HepG2 (cell line): ENCODE measurements around the gene PRSS58. TPM values are rescaled to one million over a fixed set of nuclear protein-coding genes. Genes with fewer than 3 reads are reported as not detected.

Experiments used
- ATAC-seq: fragments of 200-7000 bp; cut with Tn5 transposase; 3 replicates; pipeline ENCODE4 v1.9.1; 2020; ENCODE audit warnings: mild to moderate bottlenecking, moderate library complexity
- BruUV-seq: library from RNA; stranded (reverse); fragments of 400-500 nt; replicated peaks from 2 replicates; lab custom pipeline; 2021; lab: Mats Ljungman, UMichigan
- CTCF ChIA-PET: fragments of 300-600 bp; formaldehyde crosslinking; extraction: SDS; loops from one replicate; lab custom pipeline; 2021; ENCODE audit warnings: low total read pairs, inconsistent platforms, low intra/inter-chr PET ratio; lab: Yijun Ruan, JAX
- POLR2A ChIA-PET: fragments of 350-600 bp; sonication (Branson Sonifier 250); formaldehyde crosslinking; loops from one replicate; lab custom pipeline; 2020; ENCODE audit warnings: antibody characterized with exemption, inconsistent platforms; lab: Yijun Ruan, JAX
- DNase-seq: peaks from one replicate; pipeline ENCODE4 v3.0.0-alpha.2; 2015; ENCODE audit warnings: low spot score
- FAIRE-seq: peaks from 3 replicates; lab custom pipeline; 2011; peaks lifted over from hg19 to GRCh38; lab: Jason Lieb, UNC
- H2AFZ ChIP-seq: one replicate; pipeline ENCODE4 v1.6.1; 2011; ENCODE audit warnings: low read length, inconsistent platforms
- H3K27ac ChIP-seq: fragments of 300-600 bp; 3 replicates; pipeline ENCODE4 v1.8.0; 2011; ENCODE audit warnings: mixed run types, mild to moderate bottlenecking, mixed read lengths, low read length, inconsistent platforms; ENCODE audit not compliant: insufficient read depth; ENCODE audit errors: extremely low read length
- H3K27me3 ChIP-seq, 2 experiments: fragments of 200-600 bp in 1 of 2; 2 replicates in 1 of 2; 3 replicates in 1 of 2; pipeline versions ENCODE4 v1.6.0 to v1.8.0; 2011; ENCODE audit warnings: low read length in 2 of 2, mild to moderate bottlenecking in 2 of 2, moderate library complexity in 2 of 2, inconsistent platforms in 1 of 2; ENCODE audit not compliant: insufficient read depth in 2 of 2, control insufficient read depth in 1 of 2
- H3K36me3 ChIP-seq, 2 experiments: fragments of 200-600 bp in 1 of 2; replicated peaks in 1 of 2; 2 replicates in 1 of 2; 3 replicates in 1 of 2; pipeline versions ENCODE4 v1.5.1 to v1.8.0; 2011; ENCODE audit warnings: low read length in 2 of 2, inconsistent platforms in 1 of 2; ENCODE audit not compliant: insufficient read depth in 2 of 2, control insufficient read depth in 1 of 2
- H3K4me1 ChIP-seq: 2 replicates; pipeline ENCODE4 v1.5.1; 2012; ENCODE audit warnings: low read length, inconsistent platforms; ENCODE audit not compliant: insufficient read depth
- H3K4me2 ChIP-seq: 2 replicates; pipeline ENCODE4 v1.6.0; 2011; ENCODE audit warnings: low read depth, low read length, inconsistent platforms
- H3K4me3 ChIP-seq, 3 experiments: fragments of 200-600 bp in 1 of 3; sonication (generic), shearing (Covaris generic) in 1 of 3; replicated peaks in 1 of 3; 2 replicates each; pipeline ENCODE4 v1.5.1; 2011 to 2016; ENCODE audit warnings: low read length in 3 of 3, inconsistent platforms in 2 of 3, low read depth in 2 of 3, mild to moderate bottlenecking in 2 of 3, control low read depth in 1 of 3, mixed read lengths in 1 of 3; ENCODE audit not compliant: insufficient read depth in 1 of 3
- H3K79me2 ChIP-seq: one replicate; pipeline ENCODE4 v1.6.1; 2011; ENCODE audit warnings: low read length, inconsistent platforms; ENCODE audit not compliant: insufficient read depth
- H3K9ac ChIP-seq: 2 replicates; pipeline ENCODE4 v1.6.0; 2011; ENCODE audit warnings: mild to moderate bottlenecking, low read depth, low read length, inconsistent platforms; ENCODE audit not compliant: insufficient read depth
- H3K9me3 ChIP-seq: 2 replicates; pipeline ENCODE4 v1.5.1; 2012; ENCODE audit warnings: mild to moderate bottlenecking, low read length
- H4K20me1 ChIP-seq: 2 replicates; pipeline ENCODE4 v1.6.0; 2011; ENCODE audit warnings: inconsistent platforms, mild to moderate bottlenecking, low read length, moderate library complexity; ENCODE audit not compliant: insufficient read depth
- BCL6 ChIP-seq: IDR thresholded peaks from 2 replicates; pipeline ENCODE4 v1.6.1; 2016; ENCODE audit warnings: missing genetic modification reagents, missing compliant biosample characterization
- BRD4 ChIP-seq: sonication (generic); formaldehyde crosslinking; IDR thresholded peaks from 2 replicates; pipeline ENCODE4 v1.4.0; 2020; ENCODE audit warnings: missing genetic modification reagents
- CTCF ChIP-seq: sonication (generic); formaldehyde crosslinking; IDR thresholded peaks from 2 replicates; pipeline ENCODE4 v1.5.0; 2020; ENCODE audit warnings: mild to moderate bottlenecking, missing genetic modification reagents, moderate library complexity
- ELF4 ChIP-seq: sonication (generic); formaldehyde crosslinking; IDR thresholded peaks from 2 replicates; pipeline ENCODE4 v1.5.0; 2020; ENCODE audit warnings: missing genetic modification reagents, mild to moderate bottlenecking, moderate library complexity, borderline replicate concordance
- HOXD1 ChIP-seq: sonication (generic); formaldehyde crosslinking; IDR thresholded peaks from 2 replicates; pipeline ENCODE4 v1.5.0; 2020; ENCODE audit warnings: missing genetic modification reagents
- STAG1 ChIP-seq: sonication (generic); formaldehyde crosslinking; IDR thresholded peaks from 2 replicates; pipeline ENCODE4 v1.4.0; 2020; ENCODE audit warnings: missing genetic modification reagents
- YEATS4 ChIP-seq: sonication (generic); formaldehyde crosslinking; IDR thresholded peaks from 2 replicates; pipeline ENCODE4 v1.4.0; 2020; ENCODE audit warnings: missing genetic modification reagents, borderline replicate concordance
- ZNF44 ChIP-seq: sonication (generic); formaldehyde crosslinking; IDR thresholded peaks from 2 replicates; pipeline ENCODE4 v1.5.1; 2020; ENCODE audit warnings: mild to moderate bottlenecking, missing genetic modification reagents
- ZNF512 ChIP-seq: sonication (generic); formaldehyde crosslinking; IDR thresholded peaks from 2 replicates; pipeline ENCODE4 v1.4.0; 2020; ENCODE audit warnings: mild to moderate bottlenecking, missing genetic modification reagents
- ZNF513 ChIP-seq: sonication (generic); formaldehyde crosslinking; conservative IDR thresholded peaks from 2 replicates; pipeline ENCODE4 v1.5.0; 2020; ENCODE audit warnings: missing genetic modification reagents
- ZNF772 ChIP-seq: sonication (generic); formaldehyde crosslinking; IDR thresholded peaks from 2 replicates; pipeline ENCODE4 v1.5.0; 2020; ENCODE audit warnings: mild to moderate bottlenecking, missing genetic modification reagents
- ZNF777 ChIP-seq: sonication (generic); formaldehyde crosslinking; IDR thresholded peaks from 2 replicates; pipeline ENCODE4 v1.4.0; 2020; ENCODE audit warnings: missing genetic modification reagents
- WGBS: methylation state at CpG from one replicate; pipeline ENCODE4 v1.1.6; 2017; ENCODE audit warnings: low lambda C conversion rate; 5-methylcytosine and 5-hydroxymethylcytosine counted together
- in situ Hi-C: cut with HindIII; loops from 2 replicates; pipeline ENCODE4 v1.10.0; 2017; ENCODE audit warnings: low pct_unique_long_range_greater_than_20kb; ENCODE audit not compliant: extremely low pct_ligation_motif_present
- intact Hi-C: fragments of 100-400 bp; cut with micrococcal nuclease; formaldehyde crosslinking; loops from one replicate; pipeline ENCODE4 v1.10.0; 2022; ENCODE audit not compliant: unreplicated experiment
- polyA plus RNA-seq, 8 experiments: library from polyadenylated mRNA; depleted of rRNA in 3 of 8; stranded (reverse) in 7 of 8; unstranded in 1 of 8; fragments of >200 nt; fragmentation: Illumina TruSeq in 4 of 8; extraction: Trizol in 4 of 8; gene quantifications; 2 replicates each; pipeline versions ENCODE4 v1.2.1 to v1.2.3, GENCODE V29; 2011 to 2016; ENCODE audit warnings: low read depth in 4 of 8, missing spikeins in 1 of 8, mixed read lengths in 1 of 8; ENCODE audit not compliant: insufficient read depth in 1 of 8
- total RNA-seq, 5 experiments: library from RNA; depleted of rRNA; stranded (reverse); fragments of >200 nt; fragmentation: Illumina TruSeq; extraction: Trizol; gene quantifications; 2 replicates each; pipeline ENCODE4 v1.2.3, GENCODE V29; 2016; ENCODE audit warnings: low read depth in 1 of 5

The PRSS58 gene
- total and polyA plus RNA-seq, 2 of the 13 experiments (the other 11 are each of a cell fraction or from before 2014, with no cell fraction given): not detected

- TF ChIP-seq STAG1 (CRISPR knock-in tag): peak; percentile 26; the same call in 1 of the 2 replicates
- TF ChIP-seq CTCF (CRISPR knock-in tag): peak; percentile 46
- TF ChIP-seq HOXD1 (CRISPR knock-in tag): no peak
- no peak for TF ChIP-seq ZNF777 (CRISPR knock-in tag)
- no peak for TF ChIP-seq BRD4 (CRISPR knock-in tag)
- no peak for TF ChIP-seq ELF4 (CRISPR knock-in tag)
Observed at GRCh38 chr7:142301923-142302550, 44.2 kb upstream of the PRSS58 start (continued).

- Histone ChIP-seq H3K4me1 (no peaks in the 10 kb centered on the region), H3K9me3 (no peaks in the 10 kb centered on the region), H4K20me1 (no peaks in the 10 kb centered on the region), H3K4me2 (no peak overlapping the region), H3K27me3 (peaks cover 0 to 2% of the 10 kb centered on the region in 2 experiments; a peak in 2 of 5 replicates), H3K4me3 (no peak overlapping the region), H3K79me2 (no peaks in the 10 kb centered on the region), H3K9ac (no peak overlapping the region), H3K27ac (no peak overlapping the region), H2AFZ (no peak overlapping the region), H3K36me3 (no peaks in the 10 kb centered on the region)
- DNase-seq (no peak), ATAC-seq (no peak), FAIRE-seq (no peak)
- in situ Hi-C loops (no loop called here), intact Hi-C loops (no loop called here)
- CTCF ChIA-PET: no interaction called here
- 25% methylated on average over 3 of the region's 3 CpGs for WGBS
- TF ChIP-seq BCL6 (CRISPR knock-in tag): no peak
- TF ChIP-seq ZNF44 (CRISPR knock-in tag): no peak
- no peak for TF ChIP-seq ZNF512 (CRISPR knock-in tag)
- TF ChIP-seq ZNF772 (CRISPR knock-in tag): no peak
- no peak for TF ChIP-seq YEATS4 (CRISPR knock-in tag)
- TF ChIP-seq ZNF513 (CRISPR knock-in tag): no peak
- POLR2A ChIA-PET: no interaction called here
- no TSS peak for BruUV-seq
Observed at GRCh38 chr7:142301299-142301698, 43.4 kb upstream of the PRSS58 start.
